WTC11 (cell line): ENCODE measurements around the gene KCNMB3.

Experiments
- CTCF ChIP-seq: fragments of 200-600 bp; IDR thresholded peaks from 2 replicates; pipeline ENCODE4 v1.8.0; 2022; ENCODE audit warnings: antibody characterized with exemption
- E2F1 ChIP-seq: sonication (generic); formaldehyde crosslinking; IDR thresholded peaks from 2 replicates; pipeline ENCODE4 v1.8.0; 2022; ENCODE audit warnings: mild to moderate bottlenecking, missing genetic modification reagents
- ESRRA ChIP-seq: sonication (generic); formaldehyde crosslinking; IDR thresholded peaks from 2 replicates; pipeline ENCODE4 v1.8.1; 2022; ENCODE audit warnings: mild to moderate bottlenecking, missing genetic modification reagents, borderline replicate concordance
- IRF2 ChIP-seq: sonication (generic); formaldehyde crosslinking; IDR thresholded peaks from 2 replicates; pipeline ENCODE4 v1.8.0; 2022; ENCODE audit warnings: low read depth, missing genetic modification reagents, borderline replicate concordance
- JUN ChIP-seq: sonication (generic); formaldehyde crosslinking; IDR thresholded peaks from 2 replicates; pipeline ENCODE4 v1.8.0; 2023; ENCODE audit warnings: mild to moderate bottlenecking, missing genetic modification reagents
- MAX ChIP-seq: sonication (generic); formaldehyde crosslinking; IDR thresholded peaks from 2 replicates; pipeline ENCODE4 v1.8.0; 2022; ENCODE audit warnings: mild to moderate bottlenecking, missing genetic modification reagents
- NR2C2 ChIP-seq: sonication (generic); formaldehyde crosslinking; IDR thresholded peaks from 2 replicates; pipeline ENCODE4 v1.8.0; 2022; ENCODE audit warnings: mild to moderate bottlenecking, missing genetic modification reagents
- SMAD4 ChIP-seq: sonication (generic); formaldehyde crosslinking; IDR thresholded peaks from 2 replicates; pipeline ENCODE4 v1.8.0; 2022; ENCODE audit warnings: mild to moderate bottlenecking, missing genetic modification reagents
- ZNF219 ChIP-seq: sonication (generic); formaldehyde crosslinking; IDR thresholded peaks from 2 replicates; pipeline ENCODE4 v1.8.0; 2023; ENCODE audit warnings: missing genetic modification reagents, mild to moderate bottlenecking, borderline replicate concordance
- ZNF317 ChIP-seq: sonication (generic); formaldehyde crosslinking; IDR thresholded peaks from 2 replicates; pipeline ENCODE4 v1.8.1; 2023; ENCODE audit warnings: low read depth, mild to moderate bottlenecking, moderate library complexity, missing genetic modification reagents, borderline replicate concordance

GRCh38 chr3:179250803-179251476 lies at the start of gene KCNMB3:
- TF ChIP-seq CTCF: no peak
- no peak for TF ChIP-seq MAX (CRISPR knock-in tag)
- TF ChIP-seq ZNF219: no peak
- TF ChIP-seq NR2C2 (CRISPR knock-in tag): no peak
- TF ChIP-seq IRF2 (CRISPR knock-in tag): no peak
- no peak for TF ChIP-seq JUN (CRISPR knock-in tag)
- no peak for TF ChIP-seq ZNF317 (CRISPR knock-in tag)
- TF ChIP-seq SMAD4 (CRISPR knock-in tag): no peak
- TF ChIP-seq ESRRA (CRISPR knock-in tag): no peak
- TF ChIP-seq E2F1 (CRISPR knock-in tag): no peak
